GM23338 (cell line): ENCODE results near the gene TJP1.
A peak's percentile ranks its signal among the peaks of the same experiment; 100 is the strongest.

Experiments
- EZH2 ChIP-seq: fragments of 200-600 bp; sonication (generic); IDR thresholded peaks from one replicate; pipeline ENCODE4 v1.8.0; 2017; ENCODE audit warnings: antibody characterized with exemption, mild to moderate bottlenecking, low read depth; ENCODE audit not compliant: unreplicated experiment
- TF ChIP-seq, protein P1 (sequence below), 2 experiments: fragments of 200-600 bp in 1 of 2; sonication (generic) in 1 of 2; conservative IDR thresholded peaks; 2 replicates each; pipeline versions ENCODE4 v1.5.1 to v1.6.1; 2016 to 2017; ENCODE audit warnings: antibody characterized with exemption in 2 of 2, low read depth in 2 of 2, mild to moderate bottlenecking in 2 of 2, moderate library complexity in 1 of 2
- TF ChIP-seq, protein P2 (sequence below): IDR thresholded peaks from one replicate; pipeline ENCODE4 v1.6.1; 2018; ENCODE audit warnings: antibody characterized with exemption; ENCODE audit not compliant: unreplicated experiment

DNA sequence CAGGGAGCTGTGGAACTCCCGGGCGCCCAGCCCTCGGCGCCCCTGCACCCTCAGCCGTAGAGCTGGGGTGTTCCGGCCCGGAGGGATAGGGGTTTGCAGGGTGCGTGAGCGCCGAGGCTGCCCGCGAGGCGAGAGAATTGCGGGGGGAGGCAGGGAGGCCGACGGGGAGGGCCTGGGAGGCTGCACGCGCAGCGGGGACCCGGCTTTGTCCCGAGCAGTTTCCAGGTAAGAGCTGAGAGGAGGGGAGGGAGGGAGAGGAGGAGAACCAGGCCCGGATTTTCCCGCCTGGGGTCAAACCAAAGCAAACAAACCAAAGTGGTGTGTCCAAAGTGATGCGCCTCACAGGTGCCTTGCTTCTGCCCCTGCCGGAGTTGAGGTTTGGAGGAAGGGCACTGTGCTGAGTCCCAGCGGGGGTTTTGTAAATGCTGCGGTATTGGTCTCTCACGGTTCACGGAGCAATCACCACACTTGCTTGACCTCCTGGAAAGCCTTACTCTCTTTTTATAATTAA is 146.4 kb downstream of the TJP1 start:
- TF ChIP-seq, protein P1, sequence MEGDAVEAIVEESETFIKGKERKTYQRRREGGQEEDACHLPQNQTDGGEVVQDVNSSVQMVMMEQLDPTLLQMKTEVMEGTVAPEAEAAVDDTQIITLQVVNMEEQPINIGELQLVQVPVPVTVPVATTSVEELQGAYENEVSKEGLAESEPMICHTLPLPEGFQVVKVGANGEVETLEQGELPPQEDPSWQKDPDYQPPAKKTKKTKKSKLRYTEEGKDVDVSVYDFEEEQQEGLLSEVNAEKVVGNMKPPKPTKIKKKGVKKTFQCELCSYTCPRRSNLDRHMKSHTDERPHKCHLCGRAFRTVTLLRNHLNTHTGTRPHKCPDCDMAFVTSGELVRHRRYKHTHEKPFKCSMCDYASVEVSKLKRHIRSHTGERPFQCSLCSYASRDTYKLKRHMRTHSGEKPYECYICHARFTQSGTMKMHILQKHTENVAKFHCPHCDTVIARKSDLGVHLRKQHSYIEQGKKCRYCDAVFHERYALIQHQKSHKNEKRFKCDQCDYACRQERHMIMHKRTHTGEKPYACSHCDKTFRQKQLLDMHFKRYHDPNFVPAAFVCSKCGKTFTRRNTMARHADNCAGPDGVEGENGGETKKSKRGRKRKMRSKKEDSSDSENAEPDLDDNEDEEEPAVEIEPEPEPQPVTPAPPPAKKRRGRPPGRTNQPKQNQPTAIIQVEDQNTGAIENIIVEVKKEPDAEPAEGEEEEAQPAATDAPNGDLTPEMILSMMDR (conservative IDR thresholded peaks at IDR 0.05; ENCODE audit: low read depth in 2 of 2) = no peak
- peak; percentile 31 for TF ChIP-seq EZH2
- TF ChIP-seq, protein P2, sequence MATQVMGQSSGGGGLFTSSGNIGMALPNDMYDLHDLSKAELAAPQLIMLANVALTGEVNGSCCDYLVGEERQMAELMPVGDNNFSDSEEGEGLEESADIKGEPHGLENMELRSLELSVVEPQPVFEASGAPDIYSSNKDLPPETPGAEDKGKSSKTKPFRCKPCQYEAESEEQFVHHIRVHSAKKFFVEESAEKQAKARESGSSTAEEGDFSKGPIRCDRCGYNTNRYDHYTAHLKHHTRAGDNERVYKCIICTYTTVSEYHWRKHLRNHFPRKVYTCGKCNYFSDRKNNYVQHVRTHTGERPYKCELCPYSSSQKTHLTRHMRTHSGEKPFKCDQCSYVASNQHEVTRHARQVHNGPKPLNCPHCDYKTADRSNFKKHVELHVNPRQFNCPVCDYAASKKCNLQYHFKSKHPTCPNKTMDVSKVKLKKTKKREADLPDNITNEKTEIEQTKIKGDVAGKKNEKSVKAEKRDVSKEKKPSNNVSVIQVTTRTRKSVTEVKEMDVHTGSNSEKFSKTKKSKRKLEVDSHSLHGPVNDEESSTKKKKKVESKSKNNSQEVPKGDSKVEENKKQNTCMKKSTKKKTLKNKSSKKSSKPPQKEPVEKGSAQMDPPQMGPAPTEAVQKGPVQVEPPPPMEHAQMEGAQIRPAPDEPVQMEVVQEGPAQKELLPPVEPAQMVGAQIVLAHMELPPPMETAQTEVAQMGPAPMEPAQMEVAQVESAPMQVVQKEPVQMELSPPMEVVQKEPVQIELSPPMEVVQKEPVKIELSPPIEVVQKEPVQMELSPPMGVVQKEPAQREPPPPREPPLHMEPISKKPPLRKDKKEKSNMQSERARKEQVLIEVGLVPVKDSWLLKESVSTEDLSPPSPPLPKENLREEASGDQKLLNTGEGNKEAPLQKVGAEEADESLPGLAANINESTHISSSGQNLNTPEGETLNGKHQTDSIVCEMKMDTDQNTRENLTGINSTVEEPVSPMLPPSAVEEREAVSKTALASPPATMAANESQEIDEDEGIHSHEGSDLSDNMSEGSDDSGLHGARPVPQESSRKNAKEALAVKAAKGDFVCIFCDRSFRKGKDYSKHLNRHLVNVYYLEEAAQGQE = no peak
